Measurements from ENCODE around the gene SLC44A3. TPM values are rescaled to one million over a fixed set of nuclear protein-coding genes. Genes with fewer than 3 reads are reported as not detected.

Gene SLC44A3
- total and polyA plus RNA-seq, 2 of the 8 experiments (the other 6 are each of a cell fraction or from before 2014, with no cell fraction given), result 4.2 to 5.0 TPM

DNA sequence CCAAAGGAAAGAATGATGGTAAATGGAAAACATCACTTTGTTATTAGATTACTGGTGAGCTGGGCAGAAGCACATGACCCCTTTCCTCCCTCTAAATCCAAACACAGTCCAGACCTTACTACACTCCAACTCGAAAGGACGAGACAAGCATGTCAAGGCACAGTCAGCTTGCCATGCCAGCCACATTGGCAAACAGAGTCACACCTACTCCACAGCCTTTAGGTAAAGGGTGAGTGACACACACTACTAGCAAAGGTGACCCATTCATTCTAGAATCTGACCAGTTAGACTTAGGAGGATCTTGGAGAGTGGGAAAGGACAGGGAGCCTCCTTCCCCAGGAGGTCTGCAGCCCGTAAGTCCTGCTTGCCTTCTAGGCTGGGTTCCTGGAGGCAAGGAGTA lies 3.0 kb downstream of the SLC44A3 start:
- H4K8ac ChIP-seq (ENCODE audit: extremely low read depth, insufficient read depth, low read length), result no peak overlapping the region
- H3K18ac ChIP-seq (ENCODE audit: extremely low read depth, low read length), result no peak overlapping the region
- no peak overlapping the region for H2AFZ ChIP-seq (ENCODE audit: low read length)
- no peak overlapping the region for H2BK120ac ChIP-seq (replicated peaks; ENCODE audit: low read depth, low read length)
- no peak overlapping the region for H3K56ac ChIP-seq (replicated peaks; ENCODE audit: insufficient read length, low read depth, low read length)
- H3K14ac ChIP-seq (ENCODE audit: insufficient read length), result no peak overlapping the region
- H3K23ac ChIP-seq (ENCODE audit: insufficient read length), result no peak overlapping the region
- 0 out of 2 replicates have a peak overlapping the region, but pooled peaks have one; percentile 38 for H2BK5ac ChIP-seq (ENCODE audit: low read depth, low read length)
- H2AK5ac ChIP-seq (ENCODE audit: low read depth, low read length), result no peak overlapping the region
- peaks cover 8% of the 10 kb centered on the region; the same call in 1 of the 2 replicates for H3K23me2 ChIP-seq (ENCODE audit: low read depth, low read length)
- no peaks in the 10 kb centered on the region for H3K79me2 ChIP-seq (ENCODE audit: control insufficient read depth in 1 of 2, insufficient read depth in 2 of 2, low read length in 2 of 2)
- no peak overlapping the region for H3K27ac ChIP-seq (ENCODE audit: low read depth, low read length)
- no peak overlapping the region for H4K5ac ChIP-seq (ENCODE audit: insufficient read length, low read depth, low read length)
- H4K20me1 ChIP-seq (replicated peaks in 1 of 2; ENCODE audit: control insufficient read depth in 1 of 2, insufficient read depth in 2 of 2, low read length in 2 of 2), result no peaks in the 10 kb centered on the region
- H3K4me2 ChIP-seq (ENCODE audit: insufficient read depth in 1 of 2, low read depth in 2 of 2, low read length in 2 of 2), result no peak overlapping the region
- no peak overlapping the region for H3K4ac ChIP-seq (replicated peaks; ENCODE audit: insufficient read length, low read depth, low read length)
- no peaks in the 10 kb centered on the region for H3K9me3 ChIP-seq (ENCODE audit: insufficient read depth in 2 of 2, low read depth in 1 of 2, low read length in 1 of 2)
- H3K79me1 ChIP-seq (ENCODE audit: low read depth, low read length), result no peaks in the 10 kb centered on the region
- no peak overlapping the region for H2BK15ac ChIP-seq (ENCODE audit: low read length)
- ChIA-PET POLR2A (ENCODE audit: partially characterized antibody) (interaction anchor here (0.6 kb wide), 1 partner anchor 244 kb away, joined by 3 read pairs; no protein-coding TSS in a partner anchor), CTCF (ENCODE audit: partially characterized antibody) (interaction anchor here (1.3 kb wide), 1 partner anchor 10 kb away, joined by 4 read pairs; no protein-coding TSS in a partner anchor)
- no peak overlapping the region for H4K91ac ChIP-seq (replicated peaks; ENCODE audit: insufficient read length, low read length)
- 77% methylated on average over 3 of the region's 3 CpGs; no CpG with 5 or more reads in 1 of the 2 experiments for WGBS, 2 experiments (ENCODE audit: extremely low coverage in 1 of 2, insufficient coverage in 1 of 2, insufficient read length in 1 of 2, insufficient replicate concordance in 2 of 2, low coverage in 1 of 2, low lambda C conversion rate in 2 of 2, missing lambda C conversion rate in 1 of 2)
- H2BK20ac ChIP-seq (ENCODE audit: low read length), result peak overlapping the region; percentile 27; the same call in 1 of the 2 replicates
- H3K27me3 ChIP-seq (replicated peaks in 1 of 4; ENCODE audit: control insufficient read depth in 3 of 4, extremely low read depth in 1 of 4, insufficient read depth in 3 of 4, low read length in 3 of 4), result peaks cover 0 to 6% (median 2%) of the 10 kb centered on the region in 4 experiments; a peak in 1 of 7 replicates
- DNase-seq (ENCODE audit: low read depth in 1 of 2, low spot score in 2 of 2) (no peak), FAIRE-seq (no peak)
- H3K4me1 ChIP-seq (replicated peaks in 1 of 4; ENCODE audit: control insufficient read depth in 3 of 4, insufficient read depth in 4 of 4, low read length in 3 of 4), result peaks cover 2 to 9% (median 6%) of the 10 kb centered on the region in 4 experiments; a peak in 6 of 7 replicates
- H3K36me3 ChIP-seq (ENCODE audit: control insufficient read depth in 2 of 4, insufficient read depth in 4 of 4, low read length in 3 of 4), result no peaks in the 10 kb centered on the region; a peak in 1 of 8 replicates
- H3K4me3 ChIP-seq (ENCODE audit: extremely low read depth in 1 of 4, insufficient read depth in 2 of 4, low read depth in 3 of 4, low read length in 4 of 4), result no peak overlapping the region
- peak overlapping the region; percentile 46; the same call in 1 of the 2 replicates for H2BK12ac ChIP-seq (ENCODE audit: low read depth, low read length)
- H3K9ac ChIP-seq (replicated peaks in 1 of 4; ENCODE audit: extremely low read depth in 1 of 4, low read depth in 3 of 4, low read length in 3 of 4), result no peak overlapping the region; a peak in 1 of 7 replicates
- TF ChIP-seq RBBP5 (IDR thresholded peaks at IDR 0.05; ENCODE audit: borderline replicate concordance, low read depth, low read length) (no peak), CEBPB (IDR thresholded peaks at IDR 0.05; ENCODE audit: low read depth, low read length) (no peak), CHD2 (IDR thresholded peaks at IDR 0.05; ENCODE audit: low read length) (no peak), SIX5 (IDR thresholded peaks at IDR 0.05; ENCODE audit: low read depth, low read length) (no peak), NANOG (IDR thresholded peaks at IDR 0.05; ENCODE audit: insufficient read depth, low read depth, low read length, poor library complexity, severe bottlenecking) (no peak), POLR2A (IDR thresholded peaks at IDR 0.05; ENCODE audit: control extremely low read depth in 1 of 2, low read depth in 2 of 2, low read length in 2 of 2) (no peak), CBX8 (IDR thresholded peaks at IDR 0.05; ENCODE audit: borderline replicate concordance, low read depth, low read length) (no peak), ASH2L (IDR thresholded peaks at IDR 0.05; ENCODE audit: low read length) (no peak), SIRT6 (IDR thresholded peaks at IDR 0.05; ENCODE audit: low read length) (no peak), TEAD4 (IDR thresholded peaks at IDR 0.05; ENCODE audit: low read depth, low read length) (no peak), ATF2 (IDR thresholded peaks at IDR 0.05; ENCODE audit: low read length) (no peak), POU5F1 (IDR thresholded peaks at IDR 0.05; ENCODE audit: low read depth, low read length) (no peak)
- TF ChIP-seq, protein P1, sequence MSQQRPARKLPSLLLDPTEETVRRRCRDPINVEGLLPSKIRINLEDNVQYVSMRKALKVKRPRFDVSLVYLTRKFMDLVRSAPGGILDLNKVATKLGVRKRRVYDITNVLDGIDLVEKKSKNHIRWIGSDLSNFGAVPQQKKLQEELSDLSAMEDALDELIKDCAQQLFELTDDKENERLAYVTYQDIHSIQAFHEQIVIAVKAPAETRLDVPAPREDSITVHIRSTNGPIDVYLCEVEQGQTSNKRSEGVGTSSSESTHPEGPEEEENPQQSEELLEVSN (IDR thresholded peaks at IDR 0.05), result no peak

Data from H1 (cell line).